Measurements from ENCODE around the gene CCDC68.

The CCDC68 gene

GRCh38 chr18:54995421-54996143, 36.3 kb upstream of the CCDC68 start:
- no peak for TF ChIP-seq CTCF (IDR thresholded peaks at IDR 0.05)

GRCh38 chr18:54991981-54992380, 32.7 kb upstream of the CCDC68 start:
- no peak for TF ChIP-seq CTCF (IDR thresholded peaks at IDR 0.05)

GRCh38 chr18:54984908-54985307, 25.6 kb upstream of the CCDC68 start:
- TF ChIP-seq CTCF (IDR thresholded peaks at IDR 0.05), result no peak

GRCh38 chr18:54983791-54984190, 24.5 kb upstream of the CCDC68 start:
- no peak for TF ChIP-seq CTCF (IDR thresholded peaks at IDR 0.05)

GRCh38 chr18:54983041-54983686, 23.9 kb upstream of the CCDC68 start:
- peak; percentile 67 for TF ChIP-seq CTCF (IDR thresholded peaks at IDR 0.05)

GRCh38 chr18:54981076-54981475, 21.8 kb upstream of the CCDC68 start:
- no peak for TF ChIP-seq CTCF (IDR thresholded peaks at IDR 0.05)

- TF ChIP-seq CTCF (IDR thresholded peaks at IDR 0.05), result no peak
Observed at GRCh38 chr18:54975598-54975997, 16.3 kb upstream of the CCDC68 start.
